Urinary bladder (tissue), 4 donors: ENCODE data around the gene KIF9. TPM values are rescaled to one million over a fixed set of nuclear protein-coding genes. Genes with fewer than 3 reads are reported as not detected.
A peak's percentile ranks its signal among the peaks of the same experiment; 100 is the strongest.
"Not testable (repeated sequence)": the region's sequence is repeated elsewhere in the genome, so short reads cannot be mapped to it uniquely, and the experiment has no call there.

ENCODE experiments used
- DNase-seq: peaks from one replicate; pipeline ENCODE4 v3.0.0-alpha.2; 2015; ENCODE audit errors: extremely low spot score
- H3K27ac ChIP-seq: one replicate; pipeline ENCODE4 v1.5.1; 2013; ENCODE audit warnings: low read depth, mild to moderate bottlenecking, moderate library complexity
- H3K36me3 ChIP-seq: one replicate; pipeline ENCODE4 v1.6.1; 2013; ENCODE audit warnings: mild to moderate bottlenecking, moderate library complexity; ENCODE audit not compliant: insufficient read depth
- H3K4me1 ChIP-seq: one replicate; pipeline ENCODE4 v1.6.1; 2013; ENCODE audit warnings: mild to moderate bottlenecking, moderate library complexity; ENCODE audit not compliant: insufficient read depth
- H3K4me3 ChIP-seq: one replicate; pipeline ENCODE4 v1.5.1; 2013; ENCODE audit warnings: low read depth, low read length
- WGBS: extraction: QIAGEN DNeasy Blood & Tissue Kit; methylation state at CpG from one replicate; pipeline ENCODE4 v1.1.7; 2013; 5-methylcytosine and 5-hydroxymethylcytosine counted together
- polyA plus RNA-seq: library from polyadenylated mRNA; stranded (reverse); fragments of 200-250 nt; gene quantifications from one replicate; pipeline ENCODE4 v1.2.3, GENCODE V29; 2013
- total RNA-seq: library from RNA; depleted of rRNA; stranded (reverse); fragments of >200 nt; gene quantifications from one replicate; pipeline ENCODE4 v1.2.3, GENCODE V29; 2014
- donor health status: healthy with polysubstance abuse.
- donor health status: healthy.

Gene KIF9
- total and polyA plus RNA-seq, 2 donors = 4.3 to 11.3 TPM

DNA sequence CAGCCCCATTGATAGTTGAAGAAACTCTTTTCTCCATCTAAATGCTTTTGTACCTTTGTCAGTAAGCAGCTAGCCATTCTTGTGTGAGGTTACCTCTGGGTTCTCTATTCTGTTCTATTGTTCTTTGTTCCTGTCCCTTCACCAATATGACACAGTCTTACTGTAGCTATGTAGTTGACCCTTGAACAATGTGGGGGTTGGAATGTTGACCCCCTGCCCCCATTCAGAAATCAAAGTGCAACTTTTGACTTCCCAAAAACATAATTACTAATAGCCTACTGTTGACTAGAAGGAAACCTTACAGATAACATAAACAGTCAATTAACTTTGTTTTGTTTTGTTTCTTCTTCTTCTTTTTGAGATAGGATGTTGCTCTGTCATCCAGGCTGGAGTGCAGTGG lies 18.9 kb upstream of the KIF9 start:
- no peak overlapping the region for H3K4me3 ChIP-seq

DNA sequence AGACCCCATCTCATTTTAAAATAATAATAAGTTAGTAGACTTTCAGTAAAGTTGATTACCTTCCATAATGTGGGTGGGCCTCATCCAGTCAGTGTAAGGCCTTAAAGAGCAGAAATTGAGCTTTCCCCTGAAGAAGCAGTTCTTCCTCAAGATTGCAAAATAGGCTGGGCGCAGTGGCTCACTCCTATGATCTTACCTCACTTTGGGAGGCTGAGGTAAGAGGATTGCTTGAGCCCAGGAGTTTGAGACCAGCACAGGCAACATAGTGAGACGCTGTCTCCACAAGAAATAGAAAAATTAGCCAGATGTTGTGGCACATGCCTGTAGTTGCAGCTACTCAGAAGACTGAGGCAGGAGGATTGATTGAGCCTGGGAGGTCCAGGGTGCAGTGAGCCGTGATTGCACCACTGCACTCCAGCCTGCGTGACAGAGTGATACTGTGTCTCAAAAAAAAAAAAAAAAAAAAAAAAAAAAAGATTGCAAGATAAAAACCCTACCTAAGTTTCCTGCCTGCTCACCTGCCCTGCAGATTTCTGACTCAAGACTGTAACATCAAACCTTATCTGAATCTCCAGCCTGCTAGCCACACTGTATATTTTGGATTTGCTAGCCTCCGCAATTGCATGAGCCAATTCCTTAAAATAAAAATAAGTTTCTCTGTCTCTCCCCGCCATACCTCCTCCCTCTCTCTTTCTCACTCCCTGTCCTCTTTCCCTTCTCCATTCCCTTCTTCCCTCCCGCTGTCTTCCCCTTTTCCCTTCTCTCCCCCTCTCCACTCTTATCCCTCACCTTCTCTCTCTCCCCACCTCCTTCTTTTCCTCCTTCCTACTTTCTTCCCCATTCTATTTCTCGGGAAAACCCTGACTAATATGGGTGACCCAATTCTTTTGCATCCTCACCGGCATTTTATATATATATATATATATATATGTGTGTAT lies 17.1 kb upstream of the KIF9 start:
- no peaks in the 10 kb centered on the region for H3K4me1 ChIP-seq
- 87% methylated on average over 9 of the region's 9 CpGs for WGBS
- no peak overlapping the region for H3K27ac ChIP-seq
- no peak overlapping the region for H3K4me3 ChIP-seq
- no peak for DNase-seq
- H3K36me3 ChIP-seq = peaks cover 1% of the 10 kb centered on the region

More for the DNA sequence above, 18.9 kb upstream of the KIF9 start:
- no peak for DNase-seq
- no peak overlapping the region for H3K27ac ChIP-seq
- peaks cover 1% of the 10 kb centered on the region for H3K36me3 ChIP-seq
- no peaks in the 10 kb centered on the region for H3K4me1 ChIP-seq

DNA sequence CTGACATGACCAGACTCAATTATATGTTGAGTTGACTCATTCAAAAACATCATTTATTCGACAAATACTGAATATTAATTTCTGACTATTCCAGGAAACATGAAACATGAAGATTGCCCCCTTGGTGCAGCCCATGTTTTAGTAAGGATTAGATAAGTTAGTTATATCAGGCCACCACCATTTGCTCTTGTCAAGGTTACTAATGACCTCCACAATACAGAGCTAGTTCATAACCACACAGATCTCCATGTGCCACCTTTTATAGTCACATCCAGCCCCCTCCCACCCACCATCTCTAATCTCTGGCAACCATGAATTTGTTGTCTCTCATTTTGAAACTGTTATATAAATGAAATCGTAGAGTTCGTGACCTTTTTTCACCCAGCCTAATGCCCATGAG lies 15.8 kb upstream of the KIF9 start:
- Histone ChIP-seq H3K4me1 (no peaks in the 10 kb centered on the region), H3K36me3 (peaks cover 1% of the 10 kb centered on the region), H3K27ac (no peak overlapping the region), H3K4me3 (no peak overlapping the region)
- DNase-seq = no peak
- WGBS = 93% methylated on average over 3 of the region's 3 CpGs

DNA sequence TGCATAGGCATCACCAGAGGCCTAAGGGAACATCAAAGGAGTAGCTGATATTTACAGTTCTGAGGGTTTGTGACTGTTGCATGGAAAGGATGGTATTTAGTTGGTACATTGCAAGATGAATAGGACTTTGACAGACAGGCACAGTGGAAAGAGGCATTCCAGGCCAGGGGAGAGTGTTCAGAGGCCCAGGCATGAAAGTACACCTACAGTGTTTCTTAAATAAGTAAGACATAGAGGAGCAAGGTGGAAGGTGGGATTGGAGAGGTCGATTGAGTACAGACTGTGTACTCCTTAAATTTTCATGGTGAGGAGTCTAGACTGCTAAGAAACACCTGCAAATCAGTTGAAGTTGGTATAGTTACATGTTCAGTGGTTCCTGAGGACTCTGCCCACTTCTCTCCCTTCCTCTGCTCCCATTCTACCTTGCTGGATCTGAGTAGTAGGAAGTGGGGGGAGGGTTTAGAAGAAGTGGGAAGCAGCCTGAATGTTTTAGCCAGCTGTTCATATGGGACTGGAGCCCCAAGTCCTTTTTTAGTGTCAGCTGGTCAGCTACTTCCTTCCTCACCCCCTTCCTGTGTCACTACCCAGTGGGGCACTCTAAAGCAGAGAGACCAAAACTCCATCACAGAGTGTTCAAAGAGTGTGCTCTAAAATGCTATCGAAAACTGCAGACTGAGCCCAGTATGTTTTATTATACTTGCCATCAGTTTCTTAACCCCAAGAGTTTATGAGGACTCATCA lies 14.1 kb upstream of the KIF9 start:
- no peak for DNase-seq
- Histone ChIP-seq H3K4me1 (no peaks in the 10 kb centered on the region), H3K36me3 (peaks cover 1% of the 10 kb centered on the region), H3K27ac (no peak overlapping the region), H3K4me3 (no peak overlapping the region)
- 77% methylated on average over 2 of the region's 2 CpGs for WGBS

DNA sequence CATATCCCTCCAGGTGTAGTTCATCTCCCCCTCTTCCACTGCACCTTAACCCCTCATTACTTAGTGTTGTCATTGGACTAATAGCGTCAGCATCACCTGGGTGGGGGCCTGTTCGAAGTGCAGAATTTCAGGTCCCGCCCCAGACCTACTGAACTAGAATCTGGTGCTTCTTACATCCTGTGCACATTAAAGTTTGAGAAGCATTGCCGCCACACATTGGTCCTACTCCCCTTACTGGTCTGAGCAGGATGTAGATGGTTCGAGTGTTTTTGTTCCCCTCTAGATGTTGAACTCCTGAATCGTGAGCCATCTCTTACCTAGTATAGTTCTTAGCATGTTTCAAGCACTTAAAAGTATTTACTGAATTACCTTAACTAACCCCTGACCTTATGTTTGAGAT lies 13.4 kb upstream of the KIF9 start:
- no peak overlapping the region for H3K4me3 ChIP-seq
- no peak for DNase-seq
- H3K4me1 ChIP-seq = no peaks in the 10 kb centered on the region
- WGBS = 87% methylated on average over 6 of the region's 6 CpGs
- peaks cover 1% of the 10 kb centered on the region for H3K36me3 ChIP-seq
- no peak overlapping the region for H3K27ac ChIP-seq

DNA sequence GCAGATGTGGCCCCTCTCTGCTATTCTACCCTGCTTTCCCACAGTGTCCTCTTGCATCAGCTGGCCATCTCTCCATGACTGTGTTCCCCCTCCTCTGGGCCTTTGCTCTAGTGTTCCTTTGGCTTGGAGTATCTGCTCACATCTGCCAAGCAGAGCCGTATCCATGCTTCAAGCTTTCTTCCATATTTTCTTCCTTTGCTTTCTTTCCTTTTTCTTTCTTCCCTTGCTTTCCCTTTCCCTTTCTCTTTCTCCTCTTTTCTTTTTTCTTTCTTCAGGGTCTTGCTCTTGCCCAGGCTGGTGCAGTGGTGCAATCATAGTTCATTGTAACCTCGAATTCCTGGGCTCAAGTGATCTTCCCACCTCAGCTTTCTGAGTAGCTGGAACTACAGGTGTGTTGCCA lies 12.7 kb upstream of the KIF9 start:
- Histone ChIP-seq H3K27ac (no peak overlapping the region), H3K36me3 (peaks cover 1% of the 10 kb centered on the region), H3K4me3 (no peak overlapping the region), H3K4me1 (no peaks in the 10 kb centered on the region)
- DNase-seq = no peak
- WGBS = 89% methylated on average over 2 of the region's 2 CpGs

DNA sequence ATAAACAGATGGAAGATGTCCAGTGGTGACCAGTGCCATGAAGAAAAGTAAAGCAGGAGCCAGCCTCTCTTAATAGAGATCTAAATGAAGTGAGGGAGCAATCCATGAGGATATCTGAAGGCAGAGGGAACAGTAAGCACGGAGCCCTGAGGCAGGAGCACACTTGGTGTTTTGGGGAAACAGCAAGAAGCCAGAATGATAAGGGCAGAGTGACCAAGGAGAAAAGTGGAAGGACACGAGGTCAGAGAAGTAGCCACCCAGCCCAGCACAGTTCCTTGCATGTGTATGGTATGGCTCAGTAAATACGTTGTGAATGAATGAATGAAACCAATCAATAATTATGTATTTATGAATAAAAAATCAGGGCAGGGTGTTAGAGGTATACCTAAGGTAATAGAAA lies 11.8 kb upstream of the KIF9 start:
- Histone ChIP-seq H3K27ac (no peak overlapping the region), H3K4me3 (no peak overlapping the region), H3K36me3 (peaks cover 1% of the 10 kb centered on the region), H3K4me1 (no peaks in the 10 kb centered on the region)
- 89% methylated on average over 3 of the region's 3 CpGs for WGBS
- DNase-seq = no peak

DNA sequence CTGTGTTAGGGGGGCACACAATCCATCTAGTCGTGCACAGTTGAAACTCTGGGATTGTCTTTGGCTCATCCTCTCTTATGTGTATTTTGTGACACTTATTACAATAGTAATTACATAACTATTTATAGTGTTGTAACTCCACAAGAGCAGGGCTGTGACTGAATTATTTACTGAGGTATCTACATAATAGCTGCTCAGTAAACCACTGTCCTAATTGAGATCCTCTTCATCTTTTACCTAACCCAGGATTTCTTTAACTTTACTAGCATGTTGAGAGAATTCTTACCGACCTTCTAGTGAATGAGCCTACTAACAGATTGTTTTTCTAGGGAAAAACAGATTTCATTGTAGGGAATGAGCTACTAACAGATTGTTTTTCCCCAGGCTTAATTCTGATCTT lies 11.2 kb upstream of the KIF9 start:
- H3K4me1 ChIP-seq = no peaks in the 10 kb centered on the region
- WGBS = 86% methylated on average over 2 of the region's 2 CpGs
- H3K36me3 ChIP-seq = peaks cover 1% of the 10 kb centered on the region

DNA sequence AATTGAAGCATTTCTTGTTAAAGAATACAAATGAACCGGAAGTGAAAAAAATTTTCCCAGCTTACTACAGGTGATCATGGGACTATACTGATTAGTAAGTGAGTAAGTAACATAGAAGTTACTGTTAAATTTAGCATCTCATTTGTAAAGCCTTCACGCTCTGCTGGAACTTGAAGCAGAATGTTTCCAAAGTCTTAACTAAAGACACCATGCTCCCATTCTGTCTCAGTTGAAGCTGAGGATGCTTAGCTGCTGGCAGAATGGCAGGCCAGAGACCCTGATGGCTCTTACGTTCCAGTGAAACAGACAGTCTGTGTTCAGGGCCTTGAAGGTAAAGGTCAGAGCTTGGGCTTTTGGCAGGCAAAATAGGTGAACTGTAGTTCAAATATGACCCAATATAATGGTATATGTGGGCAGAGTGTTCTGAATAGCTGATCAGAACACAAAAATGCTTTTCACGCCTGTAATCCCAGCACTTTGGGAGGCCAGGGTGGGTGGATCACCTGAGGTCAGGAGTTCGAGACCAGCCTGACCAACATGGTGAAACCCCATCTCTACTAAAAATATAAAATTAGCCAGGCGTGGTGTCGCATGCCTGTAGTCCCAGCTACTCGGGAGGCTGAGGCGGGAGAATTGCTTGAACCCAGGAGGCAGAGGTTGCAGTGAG lies 9.3 kb upstream of the KIF9 start:
- not testable (repeated sequence) for H3K36me3 ChIP-seq, H3K4me3 ChIP-seq, DNase-seq, H3K4me1 ChIP-seq, H3K27ac ChIP-seq
- WGBS = 96% methylated on average over 9 of the region's 9 CpGs

More for the DNA sequence above, 11.2 kb upstream of the KIF9 start:
- Histone ChIP-seq H3K27ac (no peak overlapping the region), H3K4me3 (no peak overlapping the region)
- DNase-seq = no peak

DNA sequence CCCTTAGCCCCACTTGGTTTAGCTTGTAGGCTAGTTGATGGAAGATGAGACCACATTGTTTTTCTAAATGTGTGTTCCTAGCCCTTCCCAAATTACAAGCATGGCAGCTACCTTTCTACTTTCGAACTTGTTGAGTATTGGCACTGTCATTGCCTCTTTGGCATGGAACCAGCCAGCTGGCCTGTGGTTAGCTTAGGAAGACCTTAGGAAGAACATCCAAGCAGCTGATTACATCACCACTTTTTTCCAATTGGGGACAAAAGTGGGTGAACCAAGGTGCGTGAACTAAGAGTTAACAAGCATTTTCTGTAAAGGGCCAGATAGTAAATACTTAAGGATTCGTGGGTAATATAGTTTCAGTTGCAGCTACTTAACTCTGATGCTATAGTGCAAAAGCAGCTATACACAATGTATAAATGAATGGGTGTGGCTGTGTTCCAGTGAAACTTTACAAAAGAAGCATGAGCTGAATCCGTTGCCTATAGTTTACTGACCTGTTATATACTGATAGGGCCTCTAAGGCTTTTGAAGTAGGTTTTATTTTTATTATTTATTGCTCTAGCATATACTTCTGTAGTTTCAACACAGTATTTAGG lies 8.7 kb upstream of the KIF9 start:
- H3K27ac ChIP-seq = no peak overlapping the region
- H3K36me3 ChIP-seq = no peaks in the 10 kb centered on the region
- H3K4me1 ChIP-seq = no peaks in the 10 kb centered on the region
- 85% methylated on average over 4 of the region's 4 CpGs for WGBS
- no peak for DNase-seq
- H3K4me3 ChIP-seq = no peak overlapping the region

DNA sequence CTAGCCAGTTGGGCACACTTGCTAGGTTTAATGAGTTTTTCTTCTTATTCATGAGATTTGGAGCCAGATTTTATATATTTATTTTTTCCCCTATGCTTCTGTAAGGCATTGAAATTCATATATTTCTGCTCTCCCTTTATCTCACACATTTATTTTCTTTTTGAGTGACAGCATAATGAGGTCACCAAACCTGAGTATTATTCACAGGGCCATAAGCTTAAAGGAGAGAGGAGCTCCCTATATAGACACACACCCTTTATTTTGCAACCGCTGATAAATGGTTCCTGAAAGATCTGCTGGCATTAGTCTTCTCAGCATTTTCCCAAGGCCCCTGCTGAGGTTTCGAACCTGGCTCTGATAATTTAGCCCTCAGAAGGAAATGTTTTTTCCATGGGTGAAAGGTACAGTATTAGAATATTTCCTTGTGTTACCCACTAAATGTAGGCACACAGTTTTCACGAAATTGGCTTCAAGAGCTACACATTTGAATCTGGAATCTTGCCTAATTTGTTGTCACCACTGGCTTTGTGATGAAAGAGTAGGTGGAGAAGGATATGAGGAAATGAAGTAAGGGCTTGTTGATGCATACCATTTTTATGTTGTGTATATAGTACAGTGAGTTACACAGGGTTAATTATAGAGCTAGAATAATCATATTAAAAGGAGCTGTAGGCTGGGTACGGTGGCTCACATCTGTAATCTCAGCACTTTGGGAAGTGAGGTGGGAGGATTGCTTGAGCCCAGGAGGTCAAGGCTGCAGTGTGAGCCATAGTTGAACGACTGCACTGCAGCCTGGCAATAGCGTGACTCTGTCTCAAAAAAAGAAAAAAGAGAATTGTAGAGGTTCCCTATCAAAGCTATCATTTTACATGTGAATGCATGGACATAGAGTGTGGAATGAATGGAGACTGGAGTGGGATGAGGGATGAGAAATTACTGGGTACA lies 6.6 kb upstream of the KIF9 start:
- H3K27ac ChIP-seq = no peak overlapping the region
- no peak for DNase-seq
- no peak overlapping the region for H3K4me3 ChIP-seq
- H3K36me3 ChIP-seq = no peaks in the 10 kb centered on the region
- 85% methylated on average over 6 of the region's 6 CpGs for WGBS
- no peaks in the 10 kb centered on the region for H3K4me1 ChIP-seq

DNA sequence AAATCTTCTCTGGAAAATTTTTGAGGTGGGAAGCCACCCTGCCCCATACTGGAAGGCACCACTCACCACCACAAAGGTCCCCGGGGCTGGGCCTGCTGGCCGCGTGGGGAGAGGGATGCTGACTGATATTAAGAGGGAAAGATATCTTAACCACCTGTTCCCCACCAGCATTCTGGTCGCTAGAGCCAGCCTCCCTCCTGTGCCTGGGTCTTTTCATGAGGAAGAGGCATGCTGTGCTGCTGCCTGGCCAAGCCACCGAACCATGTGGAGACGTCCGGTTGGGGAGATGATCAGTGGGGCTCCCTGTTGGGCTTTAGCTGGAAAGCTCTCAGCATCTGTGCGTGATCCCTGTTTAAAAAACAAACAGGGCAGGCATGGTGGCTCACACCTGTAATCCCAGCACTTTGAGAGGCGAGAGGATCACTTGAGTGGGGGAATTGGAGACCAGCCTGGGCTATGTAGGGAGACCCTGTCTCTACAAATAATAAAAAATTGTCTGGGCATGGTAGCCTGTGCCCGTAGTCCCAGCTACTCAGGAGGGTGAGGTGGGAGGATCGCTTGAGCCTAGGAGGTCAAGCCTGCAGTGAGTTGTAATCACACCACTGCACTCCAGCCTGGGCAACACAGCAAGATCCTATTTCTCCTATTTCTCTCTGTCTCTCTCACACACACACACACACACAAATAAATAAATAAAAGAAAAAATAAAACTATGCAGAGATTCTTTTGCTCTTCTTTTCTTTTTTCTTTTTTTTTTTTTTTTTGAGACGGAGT lies 1.2 kb upstream of the KIF9 start:
- no peaks in the 10 kb centered on the region for H3K4me1 ChIP-seq
- no peaks in the 10 kb centered on the region for H3K36me3 ChIP-seq
- H3K4me3 ChIP-seq = peak overlapping the region; percentile 70
- no peak for DNase-seq
- 30% methylated on average over 12 of the region's 12 CpGs for WGBS
- no peak overlapping the region for H3K27ac ChIP-seq
